Panc1 (cell line): ENCODE measurements around the gene NF1.

Experiments used
- TCF7L2 ChIP-seq: IDR thresholded peaks from 2 replicates; pipeline ENCODE4 v1.6.1; 2011; ENCODE audit warnings: mild to moderate bottlenecking, low read depth, low read length, inconsistent platforms
- TF ChIP-seq, protein P1 (sequence below): fragments of 450-650 bp; IDR thresholded peaks from 2 replicates; pipeline ENCODE4 v1.5.1; 2017; ENCODE audit warnings: mild to moderate bottlenecking

- TF ChIP-seq, protein P1, sequence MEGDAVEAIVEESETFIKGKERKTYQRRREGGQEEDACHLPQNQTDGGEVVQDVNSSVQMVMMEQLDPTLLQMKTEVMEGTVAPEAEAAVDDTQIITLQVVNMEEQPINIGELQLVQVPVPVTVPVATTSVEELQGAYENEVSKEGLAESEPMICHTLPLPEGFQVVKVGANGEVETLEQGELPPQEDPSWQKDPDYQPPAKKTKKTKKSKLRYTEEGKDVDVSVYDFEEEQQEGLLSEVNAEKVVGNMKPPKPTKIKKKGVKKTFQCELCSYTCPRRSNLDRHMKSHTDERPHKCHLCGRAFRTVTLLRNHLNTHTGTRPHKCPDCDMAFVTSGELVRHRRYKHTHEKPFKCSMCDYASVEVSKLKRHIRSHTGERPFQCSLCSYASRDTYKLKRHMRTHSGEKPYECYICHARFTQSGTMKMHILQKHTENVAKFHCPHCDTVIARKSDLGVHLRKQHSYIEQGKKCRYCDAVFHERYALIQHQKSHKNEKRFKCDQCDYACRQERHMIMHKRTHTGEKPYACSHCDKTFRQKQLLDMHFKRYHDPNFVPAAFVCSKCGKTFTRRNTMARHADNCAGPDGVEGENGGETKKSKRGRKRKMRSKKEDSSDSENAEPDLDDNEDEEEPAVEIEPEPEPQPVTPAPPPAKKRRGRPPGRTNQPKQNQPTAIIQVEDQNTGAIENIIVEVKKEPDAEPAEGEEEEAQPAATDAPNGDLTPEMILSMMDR: no peak
- no peak for TF ChIP-seq TCF7L2
These were observed 77.6 kb downstream of the NF1 start for GRCh38 chr17:31172388-31172787.
